WTC11 (cell line): ENCODE measurements around the gene RANBP3. TPM values are rescaled to one million over a fixed set of nuclear protein-coding genes. Genes with fewer than 3 reads are reported as not detected.
"Not testable (repeated sequence)": the region's sequence is repeated elsewhere in the genome, so short reads cannot be mapped to it uniquely, and the experiment has no call there.

Experiments
- ATAC-seq: fragments of 200-7000 bp; cut with Tn5 transposase; 2 replicates; pipeline ENCODE4 v1.10.0; 2021; ENCODE audit warnings: mild to moderate bottlenecking, moderate library complexity
- CTCF ChIA-PET: fragments of 300-600 bp; sonication (Branson Sonifier 250); formaldehyde crosslinking; loops from one replicate; lab custom pipeline; 2021; ENCODE audit warnings: antibody characterized with exemption; lab: Charles Lee
- POLR2A ChIA-PET: fragments of 350-600 bp; sonication (Branson Sonifier 250); formaldehyde crosslinking; loops from one replicate; lab custom pipeline; 2021; ENCODE audit warnings: antibody characterized with exemption; lab: Charles Lee
- DNase-seq: peaks from one replicate; pipeline ENCODE4 v3.0.0; 2021; ENCODE audit warnings: low spot score
- H3K27ac Mint-ChIP-seq: 2 replicates; pipeline ENCODE4 v1.8.0; 2021; ENCODE audit warnings: mixed read lengths
- H3K27me3 Mint-ChIP-seq: 2 replicates; pipeline ENCODE4 v1.8.0; 2021; ENCODE audit warnings: low read depth, mild to moderate bottlenecking, moderate library complexity, mixed read lengths
- H3K36me3 Mint-ChIP-seq: 2 replicates; pipeline ENCODE4 v1.8.0; 2021; ENCODE audit warnings: mixed read lengths
- H3K4me1 Mint-ChIP-seq: 2 replicates; pipeline ENCODE4 v1.8.0; 2022; ENCODE audit warnings: mixed read lengths
- H3K4me3 Mint-ChIP-seq: 2 replicates; pipeline ENCODE4 v1.8.0; 2021; ENCODE audit warnings: mild to moderate bottlenecking, moderate library complexity, mixed read lengths
- H3K9me3 Mint-ChIP-seq: 2 replicates; pipeline ENCODE4 v1.8.0; 2021; ENCODE audit warnings: mixed read lengths
- ARID4B ChIP-seq: sonication (generic); formaldehyde crosslinking; IDR thresholded peaks from 2 replicates; pipeline ENCODE4 v1.8.0; 2023; ENCODE audit warnings: missing genetic modification reagents, mild to moderate bottlenecking, borderline replicate concordance
- ESRRA ChIP-seq: sonication (generic); formaldehyde crosslinking; IDR thresholded peaks from 2 replicates; pipeline ENCODE4 v1.8.1; 2022; ENCODE audit warnings: mild to moderate bottlenecking, missing genetic modification reagents, borderline replicate concordance
- IRF2 ChIP-seq: sonication (generic); formaldehyde crosslinking; IDR thresholded peaks from 2 replicates; pipeline ENCODE4 v1.8.0; 2022; ENCODE audit warnings: low read depth, missing genetic modification reagents, borderline replicate concordance
- KAT7 ChIP-seq: sonication (generic); formaldehyde crosslinking; IDR thresholded peaks from 2 replicates; pipeline ENCODE4 v1.8.1; 2023; ENCODE audit warnings: missing genetic modification reagents, mild to moderate bottlenecking, borderline replicate concordance
- OVOL2 ChIP-seq: fragments of 250-450 bp; sonication (Bioruptor Pico); IDR thresholded peaks from 2 replicates; pipeline ENCODE4 v1.9.0; 2021; ENCODE audit warnings: mild to moderate bottlenecking, borderline replicate concordance
- RELA ChIP-seq: sonication (generic); formaldehyde crosslinking; IDR thresholded peaks from 2 replicates; pipeline ENCODE4 v1.8.1; 2022; ENCODE audit warnings: missing genetic modification reagents, mild to moderate bottlenecking, borderline replicate concordance
- total RNA-seq: library from RNA; stranded (reverse); gene quantifications from 3 replicates; pipeline ENCODE4 v1.2.3, GENCODE V29; 2021
- TF ChIP-seq, protein P1 (sequence below): sonication (generic); formaldehyde crosslinking; IDR thresholded peaks from 2 replicates; pipeline ENCODE4 v1.8.0; 2022; ENCODE audit warnings: missing genetic modification reagents
- TF ChIP-seq, protein P2 (sequence below): sonication (generic); formaldehyde crosslinking; IDR thresholded peaks from 2 replicates; pipeline ENCODE4 v1.8.1; 2023; ENCODE audit warnings: mild to moderate bottlenecking, moderate library complexity, missing genetic modification reagents
- TF ChIP-seq, protein P3 (sequence below): sonication (generic); formaldehyde crosslinking; IDR thresholded peaks from 2 replicates; pipeline ENCODE4 v1.8.0; 2022; ENCODE audit warnings: mild to moderate bottlenecking, missing genetic modification reagents
- TF ChIP-seq, protein P4 (sequence below): fragments of 250-450 bp; sonication (Bioruptor Pico); IDR thresholded peaks from 2 replicates; pipeline ENCODE4 v1.9.0; 2021; ENCODE audit warnings: moderate library complexity, mild to moderate bottlenecking, inconsistent platforms, borderline replicate concordance
- TF ChIP-seq, protein P5 (sequence below): sonication (generic); formaldehyde crosslinking; conservative IDR thresholded peaks from 2 replicates; pipeline ENCODE4 v1.8.1; 2022; ENCODE audit warnings: mild to moderate bottlenecking, missing genetic modification reagents

The RANBP3 gene
- total RNA-seq, 1 experiment from 2014 or later, result 76.3 TPM

DNA sequence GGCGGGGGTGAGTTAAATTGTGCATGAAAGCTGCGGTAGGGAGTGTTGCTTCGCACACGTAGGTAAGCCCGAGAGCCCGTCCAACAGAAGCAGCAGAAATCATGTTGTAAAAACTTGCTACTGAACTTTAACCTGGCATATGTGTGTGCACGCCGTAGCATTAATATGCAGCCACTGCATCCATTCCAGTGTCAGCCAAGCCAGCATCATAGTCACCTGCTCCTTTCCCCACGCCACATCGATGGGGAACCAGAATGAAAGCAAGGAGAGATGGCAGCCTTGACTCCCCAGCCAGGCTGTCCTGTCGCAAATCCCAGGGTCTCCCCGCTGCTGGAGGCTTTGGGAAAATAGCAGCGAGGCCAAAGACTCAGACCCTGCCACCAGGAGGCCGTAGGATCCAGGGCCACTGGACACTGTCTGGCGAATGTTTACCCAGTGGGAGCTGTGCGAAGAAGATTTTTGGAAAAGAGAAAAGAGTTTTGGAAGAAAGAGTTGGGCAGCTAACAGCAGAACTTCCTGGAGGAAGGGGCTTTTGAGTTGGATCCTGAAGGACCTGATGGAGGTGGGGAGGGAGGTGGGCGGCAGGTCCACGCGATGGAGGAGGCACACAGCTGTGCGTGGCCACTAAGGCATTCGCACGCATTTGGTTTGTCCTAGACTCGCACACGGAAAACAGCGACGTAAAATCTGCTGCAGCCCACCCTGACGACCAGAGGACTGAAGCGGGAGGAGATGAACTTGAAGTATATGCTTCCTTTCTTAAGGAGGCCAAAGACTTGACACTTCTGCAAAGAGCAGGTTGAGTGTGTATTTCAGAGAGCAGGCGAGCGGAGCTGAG lies 48.7 kb upstream of the RANBP3 start (continued):
- TF ChIP-seq, protein P1, sequence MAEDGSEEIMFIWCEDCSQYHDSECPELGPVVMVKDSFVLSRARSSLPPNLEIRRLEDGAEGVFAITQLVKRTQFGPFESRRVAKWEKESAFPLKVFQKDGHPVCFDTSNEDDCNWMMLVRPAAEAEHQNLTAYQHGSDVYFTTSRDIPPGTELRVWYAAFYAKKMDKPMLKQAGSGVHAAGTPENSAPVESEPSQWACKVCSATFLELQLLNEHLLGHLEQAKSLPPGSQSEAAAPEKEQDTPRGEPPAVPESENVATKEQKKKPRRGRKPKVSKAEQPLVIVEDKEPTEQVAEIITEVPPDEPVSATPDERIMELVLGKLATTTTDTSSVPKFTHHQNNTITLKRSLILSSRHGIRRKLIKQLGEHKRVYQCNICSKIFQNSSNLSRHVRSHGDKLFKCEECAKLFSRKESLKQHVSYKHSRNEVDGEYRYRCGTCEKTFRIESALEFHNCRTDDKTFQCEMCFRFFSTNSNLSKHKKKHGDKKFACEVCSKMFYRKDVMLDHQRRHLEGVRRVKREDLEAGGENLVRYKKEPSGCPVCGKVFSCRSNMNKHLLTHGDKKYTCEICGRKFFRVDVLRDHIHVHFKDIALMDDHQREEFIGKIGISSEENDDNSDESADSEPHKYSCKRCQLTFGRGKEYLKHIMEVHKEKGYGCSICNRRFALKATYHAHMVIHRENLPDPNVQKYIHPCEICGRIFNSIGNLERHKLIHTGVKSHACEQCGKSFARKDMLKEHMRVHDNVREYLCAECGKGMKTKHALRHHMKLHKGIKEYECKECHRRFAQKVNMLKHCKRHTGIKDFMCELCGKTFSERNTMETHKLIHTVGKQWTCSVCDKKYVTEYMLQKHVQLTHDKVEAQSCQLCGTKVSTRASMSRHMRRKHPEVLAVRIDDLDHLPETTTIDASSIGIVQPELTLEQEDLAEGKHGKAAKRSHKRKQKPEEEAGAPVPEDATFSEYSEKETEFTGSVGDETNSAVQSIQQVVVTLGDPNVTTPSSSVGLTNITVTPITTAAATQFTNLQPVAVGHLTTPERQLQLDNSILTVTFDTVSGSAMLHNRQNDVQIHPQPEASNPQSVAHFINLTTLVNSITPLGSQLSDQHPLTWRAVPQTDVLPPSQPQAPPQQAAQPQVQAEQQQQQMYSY (CRISPR knock-in tag), result no peak
- TF ChIP-seq, protein P2, sequence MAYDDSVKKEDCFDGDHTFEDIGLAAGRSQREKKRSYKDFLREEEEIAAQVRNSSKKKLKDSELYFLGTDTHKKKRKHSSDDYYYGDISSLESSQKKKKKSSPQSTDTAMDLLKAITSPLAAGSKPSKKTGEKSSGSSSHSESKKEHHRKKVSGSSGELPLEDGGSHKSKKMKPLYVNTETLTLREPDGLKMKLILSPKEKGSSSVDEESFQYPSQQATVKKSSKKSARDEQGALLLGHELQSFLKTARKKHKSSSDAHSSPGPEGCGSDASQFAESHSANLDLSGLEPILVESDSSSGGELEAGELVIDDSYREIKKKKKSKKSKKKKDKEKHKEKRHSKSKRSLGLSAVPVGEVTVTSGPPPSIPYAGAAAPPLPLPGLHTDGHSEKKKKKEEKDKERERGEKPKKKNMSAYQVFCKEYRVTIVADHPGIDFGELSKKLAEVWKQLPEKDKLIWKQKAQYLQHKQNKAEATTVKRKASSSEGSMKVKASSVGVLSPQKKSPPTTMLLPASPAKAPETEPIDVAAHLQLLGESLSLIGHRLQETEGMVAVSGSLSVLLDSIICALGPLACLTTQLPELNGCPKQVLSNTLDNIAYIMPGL (CRISPR knock-in tag), result no peak

GRCh38 chr19:6024756-6025155 lies 46.8 kb upstream of the RANBP3 start:
- DNase-seq, POLR2A ChIA-PET, H3K4me3 Mint-ChIP-seq, H3K9me3 Mint-ChIP-seq, ATAC-seq, H3K36me3 Mint-ChIP-seq, H3K4me1 Mint-ChIP-seq, H3K27ac Mint-ChIP-seq: not testable (repeated sequence)
- H3K27me3 Mint-ChIP-seq, result peaks cover 12% of the 10 kb centered on the region
- CTCF ChIA-PET, result interaction anchor here (0.7 to 3.1 kb wide), 2 partner anchors 37 to 221 kb away, joined by 4 to 13 read pairs; no protein-coding TSS in a partner anchor

DNA sequence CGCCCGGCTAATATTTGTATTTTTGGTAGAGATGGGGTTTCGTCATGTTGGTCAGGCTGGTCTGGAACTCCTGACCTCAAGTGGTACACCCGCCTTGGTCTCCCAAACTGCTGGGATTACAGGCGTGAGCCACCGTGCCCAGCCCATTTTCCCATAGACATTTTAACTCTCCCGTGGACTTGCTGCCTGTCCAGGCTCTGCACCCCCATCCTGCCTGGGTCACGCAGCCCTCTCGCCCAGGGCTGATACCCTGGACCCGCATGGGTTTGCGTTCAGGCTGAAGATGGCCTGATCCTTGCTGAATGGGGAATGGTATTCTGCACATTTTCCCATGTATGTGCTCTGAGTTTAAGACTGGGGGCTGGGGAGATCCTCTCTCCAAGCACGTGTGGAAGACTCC lies 46.0 kb upstream of the RANBP3 start:
- Mint-ChIP-seq H3K4me3 (no peak overlapping the region), H3K4me1 (0 out of 2 replicates have a peak, but pooled peaks cover 6% of the 10 kb centered on the region), H3K36me3 (no peaks in the 10 kb centered on the region), H3K27ac (no peak overlapping the region), H3K27me3 (peaks cover 12% of the 10 kb centered on the region), H3K9me3 (no peaks in the 10 kb centered on the region)
- TF ChIP-seq IRF2 (CRISPR knock-in tag), result no peak
- TF ChIP-seq, protein P3, sequence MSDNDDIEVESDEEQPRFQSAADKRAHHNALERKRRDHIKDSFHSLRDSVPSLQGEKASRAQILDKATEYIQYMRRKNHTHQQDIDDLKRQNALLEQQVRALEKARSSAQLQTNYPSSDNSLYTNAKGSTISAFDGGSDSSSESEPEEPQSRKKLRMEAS (CRISPR knock-in tag), result no peak
- no peak for TF ChIP-seq ESRRA (CRISPR knock-in tag)
- TF ChIP-seq RELA (CRISPR knock-in tag), result no peak
- ATAC-seq (no peak), DNase-seq (no peak)
- CTCF ChIA-PET, result interaction anchor here (2.2 to 7.6 kb wide), 7 partner anchors 21 to 220 kb away, joined by 7 to 245 read pairs (median 43); partner anchors contain the start of genes NRTN and RANBP3
- POLR2A ChIA-PET, result no interaction called here

DNA sequence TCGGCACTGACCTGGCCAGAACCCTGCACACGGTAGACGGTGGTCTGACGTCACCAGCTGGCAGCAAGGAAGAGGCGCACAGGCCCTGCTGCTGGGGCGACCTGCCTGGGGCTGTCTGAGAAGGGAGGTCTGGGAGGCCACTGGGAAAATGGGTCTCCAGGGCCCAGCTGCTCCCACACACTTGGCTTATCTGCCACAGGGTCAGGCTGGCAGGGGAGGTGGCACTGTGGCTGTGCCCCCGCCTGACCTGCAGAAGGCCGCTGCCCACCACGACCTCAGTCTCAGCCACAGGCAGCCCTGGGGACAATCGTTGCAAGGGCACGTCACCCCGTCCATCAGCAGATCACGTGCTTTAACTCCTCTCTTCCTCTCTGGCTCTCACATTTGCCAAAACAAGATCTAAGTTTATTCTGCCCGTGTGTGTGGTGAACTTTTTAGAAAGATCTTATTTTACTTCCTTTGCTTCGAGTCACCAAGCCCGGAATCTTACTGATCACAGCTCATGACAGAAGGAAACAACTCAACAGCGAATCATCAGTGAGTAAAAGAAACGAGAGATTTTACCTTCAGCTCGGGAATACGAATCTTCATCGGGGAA lies 45.2 kb upstream of the RANBP3 start:
- ChIA-PET CTCF (interaction anchor here (1.0 to 7.6 kb wide), 31 partner anchors 9 to 349 kb away, joined by 3 to 245 read pairs (median 11); partner anchors contain the start of genes ALKBH7, FUT3, NDUFA11 and NRTN), POLR2A (interaction anchor here (0.5 to 1.0 kb wide), 2 partner anchors 55 to 215 kb away, joined by 4 read pairs; no protein-coding TSS in a partner anchor)
- H3K9me3 Mint-ChIP-seq, result no peaks in the 10 kb centered on the region
- ATAC-seq (no peak), DNase-seq (no peak)
- H3K36me3 Mint-ChIP-seq, result no peaks in the 10 kb centered on the region
- H3K4me3 Mint-ChIP-seq, result no peak overlapping the region
- H3K27me3 Mint-ChIP-seq, result peaks cover 12% of the 10 kb centered on the region
- TF ChIP-seq, protein P4, sequence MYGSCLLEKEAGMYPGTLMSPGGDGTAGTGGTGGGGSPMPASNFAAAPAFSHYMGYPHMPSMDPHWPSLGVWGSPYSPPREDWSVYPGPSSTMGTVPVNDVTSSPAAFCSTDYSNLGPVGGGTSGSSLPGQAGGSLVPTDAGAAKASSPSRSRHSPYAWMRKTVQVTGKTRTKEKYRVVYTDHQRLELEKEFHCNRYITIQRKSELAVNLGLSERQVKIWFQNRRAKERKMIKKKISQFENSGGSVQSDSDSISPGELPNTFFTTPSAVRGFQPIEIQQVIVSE (CRISPR knock-in tag), result no peak
- TF ChIP-seq OVOL2 (CRISPR knock-in tag) (no peak), KAT7 (CRISPR knock-in tag) (no peak), ARID4B (CRISPR knock-in tag) (no peak)
- TF ChIP-seq, protein P5, sequence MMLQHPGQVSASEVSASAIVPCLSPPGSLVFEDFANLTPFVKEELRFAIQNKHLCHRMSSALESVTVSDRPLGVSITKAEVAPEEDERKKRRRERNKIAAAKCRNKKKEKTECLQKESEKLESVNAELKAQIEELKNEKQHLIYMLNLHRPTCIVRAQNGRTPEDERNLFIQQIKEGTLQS (CRISPR knock-in tag), result no peak
- no peak overlapping the region for H3K27ac Mint-ChIP-seq
- 0 out of 2 replicates have a peak, but pooled peaks cover 6% of the 10 kb centered on the region for H3K4me1 Mint-ChIP-seq
